Natural killer cell (primary cell): ENCODE results near the gene ZYG11A. TPM values are rescaled to one million over a fixed set of nuclear protein-coding genes. Genes with fewer than 3 reads are reported as not detected.
"Not testable (repeated sequence)": the region's sequence is repeated elsewhere in the genome, so short reads cannot be mapped to it uniquely, and the experiment has no call there.

ENCODE experiments used
- ATAC-seq, 3 donors: fragments of 150-1000 bp in 2 of 3; fragments of 200-7000 bp in 1 of 3; cut with Tn5 transposase; 1 replicate in 1 of 3; 2 replicates in 2 of 3; pipeline ENCODE4 v1.10.0; 2021; ENCODE audit warnings: mild to moderate bottlenecking in 2 of 3, moderate library complexity in 2 of 3
- DNase-seq, 2 donors: peaks; one replicate each; pipeline versions ENCODE4 v3.0.0 to v3.0.0-alpha.2; 2013 to 2021; ENCODE audit warnings: mixed read lengths in 1 of 2
- H3K27ac ChIP-seq: one replicate; pipeline ENCODE4 v1.5.1; 2013; ENCODE audit warnings: mild to moderate bottlenecking, low read length
- H3K27me3 ChIP-seq: one replicate; pipeline ENCODE4 v1.6.1; 2013; ENCODE audit warnings: low read length; ENCODE audit not compliant: control insufficient read depth, insufficient read depth
- H3K36me3 ChIP-seq: one replicate; pipeline ENCODE4 v1.6.1; 2013; ENCODE audit warnings: low read length; ENCODE audit not compliant: control insufficient read depth, insufficient read depth
- H3K4me1 ChIP-seq: one replicate; pipeline ENCODE4 v1.6.1; 2013; ENCODE audit warnings: low read length; ENCODE audit not compliant: control insufficient read depth, insufficient read depth
- H3K4me3 ChIP-seq: one replicate; pipeline ENCODE4 v1.5.1; 2013; ENCODE audit warnings: low read length
- H3K9me3 ChIP-seq: one replicate; pipeline ENCODE4 v1.6.1; 2013; ENCODE audit warnings: low read length; ENCODE audit not compliant: control insufficient read depth, insufficient read depth
- H3K27ac Mint-ChIP-seq, 2 donors: one replicate each; pipeline ENCODE4 v1.8.0; 2022; ENCODE audit warnings: mild to moderate bottlenecking in 2 of 2, mixed read lengths in 2 of 2, moderate library complexity in 1 of 2
- H3K27me3 Mint-ChIP-seq, 2 donors: one replicate each; pipeline ENCODE4 v1.8.0; 2022; ENCODE audit warnings: low read depth in 2 of 2, mixed read lengths in 2 of 2
- H3K36me3 Mint-ChIP-seq: one replicate; pipeline ENCODE4 v1.8.0; 2022; ENCODE audit warnings: mixed read lengths
- H3K4me1 Mint-ChIP-seq, 2 donors: one replicate each; pipeline ENCODE4 v1.8.0; 2022; ENCODE audit warnings: mixed read lengths in 2 of 2
- H3K4me3 Mint-ChIP-seq: one replicate; pipeline ENCODE4 v1.8.0; 2022; ENCODE audit warnings: mild to moderate bottlenecking, moderate library complexity, mixed read lengths
- H3K9me3 Mint-ChIP-seq, 2 donors: one replicate each; pipeline ENCODE4 v1.8.0; 2022; ENCODE audit warnings: mixed read lengths in 2 of 2
- CTCF ChIP-seq: fragments of 200-600 bp; IDR thresholded peaks from one replicate; pipeline ENCODE4 v1.8.0; 2022; ENCODE audit warnings: antibody characterized with exemption
- WGBS: methylation state at CpG from one replicate; pipeline ENCODE4 v1.1.7; 2013; ENCODE audit warnings: missing lambda C conversion rate; ENCODE audit not compliant: insufficient coverage; 5-methylcytosine and 5-hydroxymethylcytosine counted together
- intact Hi-C: fragments of 100-400 bp; cut with micrococcal nuclease; formaldehyde crosslinking; loops from one replicate; pipeline ENCODE4 v1.14.2; 2022
- total RNA-seq, 4 donors: library from RNA; stranded (reverse); fragments of 120-200 nt in 1 of 4; gene quantifications; one replicate each; pipeline versions ENCODE4 v1.2.3 to v1.2.4, GENCODE V29; 2013 to 2022

The ZYG11A gene
- total RNA-seq, 3 donors from 2014 or later (not counting 1 experiment from before 2014, with no cell fraction given), result 0.58 TPM; not detected in 2

- H3K36me3 Mint-ChIP-seq, result no peaks in the 10 kb centered on the region
- H3K27ac Mint-ChIP-seq, result no peak overlapping the region
- DNase-seq, result no peak
- Histone ChIP-seq H3K9me3 (no peaks in the 10 kb centered on the region), H3K36me3 (no peaks in the 10 kb centered on the region), H3K4me1 (no peaks in the 10 kb centered on the region), H3K27ac (no peak overlapping the region), H3K4me3 (no peak overlapping the region), H3K27me3 (no peaks in the 10 kb centered on the region)
- intact Hi-C loops, result no loop called here
- 83% methylated on average over 2 of the region's 2 CpGs for WGBS
- H3K9me3 Mint-ChIP-seq, result no peaks in the 10 kb centered on the region
- H3K27me3 Mint-ChIP-seq, result peaks cover 3 to 12% of the 10 kb centered on the region in 2 donors
- H3K4me3 Mint-ChIP-seq, result no peak overlapping the region
- no peak for TF ChIP-seq CTCF
- H3K4me1 Mint-ChIP-seq, result no peaks in the 10 kb centered on the region
- ATAC-seq, result no peak
These were observed 24.7 kb downstream of the ZYG11A start for GRCh38 chr1:52867087-52867863.

GRCh38 chr1:52869727-52870126 lies 27.2 kb downstream of the ZYG11A start:
- H3K9me3 ChIP-seq, H3K27me3 Mint-ChIP-seq, H3K4me1 Mint-ChIP-seq, H3K4me3 ChIP-seq, H3K9me3 Mint-ChIP-seq, H3K27ac Mint-ChIP-seq, ATAC-seq, H3K27me3 ChIP-seq, H3K27ac ChIP-seq, H3K36me3 Mint-ChIP-seq, intact Hi-C loops, DNase-seq, H3K4me3 Mint-ChIP-seq, H3K36me3 ChIP-seq, H3K4me1 ChIP-seq: not testable (repeated sequence)
- WGBS, result 90% methylated on average over 2 of the region's 29 CpGs

- no peak for TF ChIP-seq CTCF
- H3K4me3 Mint-ChIP-seq, result no peak overlapping the region
- WGBS, result 100% methylated on average over 1 of the region's 2 CpGs
- no peak overlapping the region for H3K27ac Mint-ChIP-seq
- H3K27me3 Mint-ChIP-seq, result peaks cover 0 to 8% of the 10 kb centered on the region in 2 donors
- Histone ChIP-seq H3K27me3 (no peaks in the 10 kb centered on the region), H3K36me3 (no peaks in the 10 kb centered on the region), H3K27ac (no peak overlapping the region), H3K9me3 (no peaks in the 10 kb centered on the region), H3K4me1 (no peaks in the 10 kb centered on the region), H3K4me3 (no peak overlapping the region)
- no peaks in the 10 kb centered on the region for H3K36me3 Mint-ChIP-seq
- no peaks in the 10 kb centered on the region for H3K4me1 Mint-ChIP-seq
- intact Hi-C loops, result no loop called here
- no peaks in the 10 kb centered on the region for H3K9me3 Mint-ChIP-seq
- DNase-seq (no peak), ATAC-seq (no peak)
These were observed 34.3 kb downstream of the ZYG11A start for GRCh38 chr1:52876843-52877242.

GRCh38 chr1:52877554-52877953 lies 35.0 kb downstream of the ZYG11A start:
- no peaks in the 10 kb centered on the region for H3K4me1 ChIP-seq
- H3K4me3 Mint-ChIP-seq, result no peak overlapping the region
- WGBS, result 87% methylated on average over 3 of the region's 3 CpGs
- H3K4me3 ChIP-seq, result no peak overlapping the region
- intact Hi-C loops, result no loop called here
- ATAC-seq, result no peak
- H3K27ac Mint-ChIP-seq, result no peak overlapping the region
- no peaks in the 10 kb centered on the region for H3K27me3 ChIP-seq
- TF ChIP-seq CTCF, result no peak
- no peak for DNase-seq
- no peaks in the 10 kb centered on the region for H3K36me3 Mint-ChIP-seq
- no peaks in the 10 kb centered on the region for H3K9me3 Mint-ChIP-seq
- no peaks in the 10 kb centered on the region for H3K36me3 ChIP-seq
- no peaks in the 10 kb centered on the region for H3K4me1 Mint-ChIP-seq
- no peaks in the 10 kb centered on the region for H3K9me3 ChIP-seq
- H3K27ac ChIP-seq, result no peak overlapping the region
- peaks cover 0 to 8% of the 10 kb centered on the region in 2 donors for H3K27me3 Mint-ChIP-seq
